Lung microvascular endothelial cell (primary cell): Measurements from ENCODE around the gene SRRD. TPM values are rescaled to one million over a fixed set of nuclear protein-coding genes. Genes with fewer than 3 reads are reported as not detected.
A peak's percentile ranks its signal among the peaks of the same experiment; 100 is the strongest.

Experiments
- DNase-seq, 2 donors: peaks; one replicate each; pipeline versions ENCODE4 v3.0.0 to v3.0.0-alpha.2; 2010; ENCODE audit warnings: low read depth in 2 of 2
- total RNA-seq: library from RNA; depleted of rRNA; stranded (reverse); fragments of >200 nt; gene quantifications from 2 replicates; pipeline ENCODE4 v1.2.1, GENCODE V29; 2014

SRRD gene
- total RNA-seq, 1 donor from 2014 or later, result 7.5 TPM

DNA sequence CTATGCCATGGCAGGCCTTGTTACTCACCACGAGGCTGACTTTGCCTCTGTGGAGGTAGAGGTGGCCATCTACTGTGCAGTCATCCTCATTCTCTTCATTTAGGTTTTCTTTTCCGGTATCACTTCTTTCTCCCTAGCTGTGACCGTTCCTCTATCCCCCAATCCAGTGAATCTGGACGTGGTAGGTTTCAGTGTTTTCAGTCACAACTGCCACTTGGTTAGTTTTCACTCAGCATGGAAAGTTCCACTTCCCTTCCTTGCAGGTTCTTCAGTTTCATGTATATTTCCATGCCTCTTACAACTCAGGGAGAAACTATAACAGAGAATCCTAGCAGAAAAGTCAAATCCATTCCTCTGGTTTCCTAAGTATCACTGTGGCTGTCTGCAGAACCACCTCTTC is 2.0 kb upstream of the SRRD start:
- DNase-seq, result no peak

DNA sequence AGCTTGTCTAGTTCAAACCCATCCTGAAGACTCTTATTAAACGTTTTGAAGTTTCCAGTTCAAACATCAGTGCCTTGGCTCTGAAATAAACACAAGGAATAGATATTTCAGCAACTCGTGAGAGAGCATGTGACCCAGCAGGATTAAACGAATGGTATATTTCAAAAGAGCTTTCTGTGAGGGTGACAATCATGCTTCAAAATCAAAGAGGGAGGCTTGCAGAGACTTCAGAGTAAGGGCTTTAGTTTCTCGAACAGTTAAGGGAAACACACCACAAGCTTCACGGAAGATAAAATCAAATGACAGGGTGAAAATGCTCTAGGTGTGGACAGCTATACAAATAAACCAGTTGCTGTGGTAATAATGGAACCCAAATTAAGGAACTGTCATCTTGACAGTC is 1.5 kb upstream of the SRRD start:
- no peak for DNase-seq

DNA sequence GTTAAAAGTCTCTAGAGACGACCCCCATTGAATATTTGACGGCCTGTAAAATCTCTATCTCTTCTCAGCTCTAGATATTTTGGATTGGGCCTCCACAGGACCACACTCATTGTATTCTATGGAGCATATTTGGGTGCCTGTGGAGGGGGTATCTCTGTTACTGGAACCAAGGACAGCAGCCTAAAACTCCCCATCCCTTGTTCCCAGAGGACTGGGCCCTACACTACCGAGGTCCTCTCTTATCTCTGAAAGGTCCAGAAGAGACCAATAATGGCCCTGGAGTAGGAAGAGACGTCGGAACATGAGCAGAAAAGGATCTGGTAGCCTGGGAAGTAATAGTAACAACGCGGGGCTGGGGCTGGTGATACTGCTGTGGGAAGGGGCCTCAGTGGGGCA is 636 bp upstream of the SRRD start:
- DNase-seq, result no peak

GRCh38 chr22:26484360-26484706 is 656 bp downstream of the SRRD start:
- DNase-seq, result peak; percentile 36 to 44

DNA sequence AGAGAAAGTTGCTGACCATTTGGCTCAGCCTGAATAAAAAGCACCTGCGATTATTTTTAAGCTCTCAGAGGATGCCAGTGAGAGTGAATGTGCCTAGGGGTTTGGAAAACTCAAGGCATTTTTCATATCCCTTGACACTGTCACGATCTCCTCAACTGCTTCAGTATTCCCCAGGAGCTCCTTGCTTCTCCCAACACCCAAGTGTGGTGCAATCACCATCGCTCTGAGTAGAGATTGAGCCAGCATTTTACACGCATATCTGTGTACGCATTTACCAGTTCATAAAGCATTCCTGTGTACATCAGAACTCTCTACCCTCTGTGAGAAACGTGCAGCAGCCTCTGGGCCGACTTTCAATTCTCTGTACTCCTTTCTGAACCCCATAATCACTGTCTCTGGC is 1.3 kb downstream of the SRRD start:
- DNase-seq, result no peak

DNA sequence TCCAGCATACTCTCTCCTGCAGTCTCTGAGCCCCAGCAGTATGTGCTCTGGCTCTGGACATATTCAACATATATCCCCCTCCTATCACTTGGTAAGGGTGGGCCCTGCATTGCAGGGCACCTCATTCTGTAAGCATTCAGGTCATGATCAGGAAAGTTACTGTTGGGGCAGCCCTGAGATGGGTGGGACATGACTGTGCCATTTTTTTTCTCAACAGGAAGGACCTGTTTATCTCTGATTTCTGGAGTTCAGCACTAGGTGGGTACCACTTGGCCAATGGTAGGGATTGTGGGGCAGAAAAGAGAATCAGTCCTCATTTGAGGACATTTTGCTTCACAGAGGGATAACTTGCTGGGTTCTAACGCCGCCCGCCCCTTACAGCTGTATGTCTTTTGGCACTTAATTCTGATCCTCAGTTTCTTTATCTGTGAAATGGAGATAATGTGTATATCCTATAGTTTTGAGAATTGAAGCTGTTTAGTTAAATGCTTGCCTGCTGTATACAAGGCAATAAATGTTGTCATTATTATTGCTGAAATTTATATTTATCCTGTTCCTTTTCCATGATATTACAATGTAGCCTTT is 2.2 kb downstream of the SRRD start:
- DNase-seq, result no peak

- DNase-seq, result no peak
Measured at GRCh38 chr22:26486394-26486793, 2.7 kb downstream of the SRRD start.

- no peak for DNase-seq
Measured at GRCh38 chr22:26487996-26488395, 4.3 kb downstream of the SRRD start.

- peak in 1 of 2 donors; percentile 42 for DNase-seq
Measured at GRCh38 chr22:26489447-26490036, 5.9 kb downstream of the SRRD start.

DNA sequence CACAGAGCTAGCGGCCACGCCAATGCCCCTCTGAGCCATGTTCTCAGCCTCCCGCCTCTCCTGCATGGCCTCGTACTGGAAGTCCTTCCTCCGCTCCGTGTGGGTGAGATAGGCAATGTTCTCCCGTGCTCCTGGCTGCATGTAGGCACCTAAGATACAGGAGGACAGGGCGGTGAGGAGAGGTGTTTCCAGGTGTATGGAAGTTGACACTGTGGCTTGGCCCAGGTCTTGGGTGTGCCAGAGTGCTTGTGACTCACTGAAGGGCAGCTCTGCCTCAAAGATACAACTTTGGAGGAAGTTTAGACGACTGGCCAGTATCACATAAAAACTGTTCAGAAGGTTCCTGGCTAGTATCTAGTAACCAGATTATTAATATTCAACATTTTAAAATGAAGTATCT is 8.5 kb downstream of the SRRD start:
- no peak for DNase-seq

DNA sequence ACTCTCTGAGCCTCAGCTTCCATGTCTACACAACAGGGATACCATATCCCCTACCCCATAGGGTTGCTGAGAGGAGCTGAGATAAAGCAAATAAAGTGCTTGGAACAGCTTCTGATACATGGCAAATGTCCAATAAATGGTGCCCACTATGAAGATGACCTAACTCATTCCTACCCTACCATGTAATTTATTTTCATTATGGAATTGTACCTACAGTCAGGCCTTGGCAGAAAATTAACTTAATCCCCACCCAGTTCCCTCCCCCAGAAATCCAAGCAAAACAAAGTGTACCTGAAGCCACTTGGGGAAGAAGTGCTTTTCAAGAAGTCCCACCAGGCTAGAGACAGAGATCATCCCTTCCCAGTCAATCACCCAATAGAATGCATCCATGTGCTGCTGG is 10.8 kb downstream of the SRRD start:
- DNase-seq, result no peak

DNA sequence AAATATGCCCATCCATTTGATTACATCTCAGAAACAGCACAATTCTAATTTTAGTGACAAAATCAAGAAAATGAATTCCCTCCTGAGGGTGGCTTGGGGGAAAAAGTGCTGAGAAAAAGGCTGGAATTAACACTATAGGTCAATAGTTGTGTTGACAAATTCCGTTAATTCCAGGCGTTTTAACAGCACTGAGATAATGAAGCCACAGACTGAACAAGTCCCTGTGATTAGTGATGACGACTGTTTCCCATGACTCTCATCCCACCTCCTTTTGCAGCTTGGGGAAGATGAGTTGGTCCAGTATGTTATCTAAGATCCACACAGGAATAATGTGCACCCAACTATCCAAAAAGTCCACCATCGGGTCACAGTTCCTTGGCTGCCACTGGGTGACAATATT is 12.8 kb downstream of the SRRD start:
- DNase-seq, result no peak

GRCh38 chr22:26499188-26499703 is 15.6 kb downstream of the SRRD start:
- DNase-seq, result no peak

GRCh38 chr22:26501996-26502395 is 18.3 kb downstream of the SRRD start:
- DNase-seq, result no peak

GRCh38 chr22:26502688-26503561 is 19.2 kb downstream of the SRRD start:
- peak; percentile 66 to 72 for DNase-seq

- no peak for DNase-seq
Measured at GRCh38 chr22:26503758-26504157, 20.1 kb downstream of the SRRD start.

- DNase-seq, result no peak
Measured at GRCh38 chr22:26508148-26508547, 24.5 kb downstream of the SRRD start.

DNA sequence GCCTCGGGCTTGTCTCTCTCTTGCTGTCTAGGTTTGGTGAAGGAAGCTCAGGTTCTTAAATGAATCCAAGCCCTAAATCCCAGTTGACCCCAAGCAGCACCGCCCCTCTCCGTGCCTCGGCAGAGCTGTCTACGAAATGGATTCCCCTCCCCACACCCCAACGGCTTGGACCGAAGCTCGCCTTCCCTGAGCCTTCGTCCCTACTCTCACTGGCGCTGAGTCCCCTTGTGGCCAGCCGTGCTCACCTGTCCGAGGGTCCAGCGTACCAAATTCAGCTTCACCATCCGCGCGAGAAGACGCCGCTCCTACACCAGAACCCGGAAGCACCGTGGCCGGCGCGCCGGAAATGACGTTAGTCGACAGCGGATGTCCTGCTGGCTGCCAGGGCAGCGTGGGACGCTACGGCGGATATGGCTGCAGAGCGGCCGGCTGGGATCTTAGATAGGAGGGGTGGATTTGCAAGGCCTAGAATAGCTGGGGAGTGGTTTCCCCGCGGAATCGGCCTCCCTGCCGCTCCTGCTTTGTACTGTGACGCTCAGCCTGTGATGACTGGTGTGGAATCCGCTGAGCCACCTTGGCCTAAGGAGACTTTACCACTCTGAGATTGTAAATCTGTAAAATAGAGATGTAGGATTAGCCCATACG is 28.6 kb downstream of the SRRD start, which contains the start of gene TFIP11:
TFIP11 (minus strand) TSS at position 325 of the 645 bp plus-strand sequence. CDS start 2,201 bp downstream, outside the sequence.
- peak; percentile 95 for DNase-seq

GRCh38 chr22:26513838-26514237 is 30.2 kb downstream of the SRRD start:
- no peak for DNase-seq

DNA sequence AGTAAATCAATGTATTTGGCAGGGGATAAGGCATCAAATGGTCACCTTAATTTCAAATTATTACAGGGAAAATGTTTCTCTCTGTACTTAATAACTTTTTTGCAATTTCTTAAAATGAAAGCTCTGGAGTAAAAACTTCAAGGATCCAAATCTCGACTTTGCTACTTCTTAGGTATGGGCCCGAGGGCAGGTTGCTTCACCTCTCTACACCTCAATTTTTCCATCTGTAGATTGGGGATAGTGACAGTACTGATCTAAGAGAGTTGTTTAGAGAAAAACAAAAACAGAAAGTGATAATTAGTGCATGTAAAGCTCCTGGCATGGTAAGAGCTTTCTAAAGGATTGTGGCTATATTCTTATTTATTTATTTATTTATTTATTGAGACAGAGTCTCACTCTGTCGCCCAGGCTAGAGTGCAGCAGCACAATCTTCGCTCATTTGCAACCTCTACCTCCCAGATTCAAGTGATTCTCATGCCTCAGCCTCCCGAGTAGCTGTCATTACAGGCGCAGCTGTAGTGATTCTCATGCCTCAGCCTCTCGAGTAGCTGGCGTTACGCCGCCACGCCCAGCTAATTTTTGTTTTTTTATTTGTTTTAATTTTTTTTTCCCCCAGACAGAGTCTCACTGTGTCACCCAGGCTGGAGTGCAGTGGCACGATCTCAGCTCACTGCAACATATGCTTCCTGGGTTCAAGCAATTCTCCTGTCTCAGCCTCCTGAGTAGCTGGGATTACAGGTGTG is 30.9 kb downstream of the SRRD start:
- no peak for DNase-seq

- no peak for DNase-seq
Measured at GRCh38 chr22:26515931-26516330, 32.3 kb downstream of the SRRD start.
